Left lung (tissue), 10 donors: Measurements from ENCODE around the gene SYNDIG1. TPM values are rescaled to one million over a fixed set of nuclear protein-coding genes. Genes with fewer than 3 reads are reported as not detected.

ENCODE experiments used
- ATAC-seq: fragments of 200-7000 bp; cut with Tn5 transposase; one replicate; pipeline ENCODE4 v1.9.1; 2020; ENCODE audit warnings: moderate library complexity
- DNase-seq, 4 donors: peaks; one replicate each; pipeline ENCODE4 v3.0.0-alpha.2; 2013 to 2020
- H3K27ac ChIP-seq, 2 donors: fragments of 200-600 bp; sonication (generic) in 1 of 2; one replicate each; pipeline versions ENCODE4 v1.5.0 to v1.8.0; 2020 to 2021
- H3K27me3 ChIP-seq, 2 donors: fragments of 200-600 bp; sonication (generic) in 1 of 2; one replicate each; pipeline versions ENCODE4 v1.5.0 to v1.8.0; 2020 to 2021
- H3K36me3 ChIP-seq, 2 donors: fragments of 200-600 bp; sonication (generic) in 1 of 2; one replicate each; pipeline versions ENCODE4 v1.5.0 to v1.8.0; 2020 to 2021
- H3K4me1 ChIP-seq, 2 donors: fragments of 200-600 bp; one replicate each; pipeline ENCODE4 v1.8.0; 2021
- H3K4me3 ChIP-seq, 2 donors: fragments of 200-600 bp; sonication (generic) in 1 of 2; one replicate each; pipeline versions ENCODE4 v1.5.0 to v1.8.0; 2020 to 2021; ENCODE audit warnings: mild to moderate bottlenecking in 1 of 2
- H3K9me3 ChIP-seq, 2 donors: fragments of 200-600 bp; sonication (generic) in 1 of 2; one replicate each; pipeline versions ENCODE4 v1.5.0 to v1.8.0; 2020 to 2021
- CTCF ChIP-seq, 2 donors: fragments of 200-600 bp; sonication (generic) in 1 of 2; IDR thresholded peaks; one replicate each; pipeline versions ENCODE4 v1.5.0 to v1.8.0; 2021; ENCODE audit warnings: antibody characterized with exemption in 2 of 2
- intact Hi-C, 2 donors: fragments of 100-400 bp; cut with DNase I; formaldehyde crosslinking; loops; one replicate each; pipeline versions ENCODE4 v1.11.2 to v1.14.2; 2022
- polyA plus RNA-seq, 6 donors: library from polyadenylated mRNA; unstranded; fragments of 120-200 nt; gene quantifications; one replicate each; pipeline ENCODE4 v1.2.1, GENCODE V29; 2013; ENCODE audit not compliant: insufficient read length in 6 of 6
- total RNA-seq, 2 donors: library from RNA; stranded (reverse); fragmentation: NEBNext Ultra II Directional; extraction: Animal tissue kit (Norgen Biotek cat#: 25700); gene quantifications; one replicate each; pipeline ENCODE4 v1.2.1, GENCODE V29; 2021
- donor health status: DM: no; HTN: yes; CAD: no.
- donor health status: DM: no; HTN: no; CAD: no.

SYNDIG1 gene
- total and polyA plus RNA-seq, 8 donors: 1.3 to 7.8 (median 5.4) TPM

GRCh38 chr20:24583169-24583792, 113.9 kb downstream of the SYNDIG1 start:
- TF ChIP-seq CTCF (IDR thresholded peaks at IDR 0.05): no peak
- Histone ChIP-seq H3K36me3 (no peaks in the 10 kb centered on the region), H3K4me1 (no peaks in the 10 kb centered on the region), H3K27ac (no peak overlapping the region), H3K27me3 (peaks cover 0 to 10% of the 10 kb centered on the region in 2 donors), H3K4me3 (no peak overlapping the region), H3K9me3 (no peaks in the 10 kb centered on the region)
- intact Hi-C loops: no loop called here
- DNase-seq (no peak), ATAC-seq (no peak)

GRCh38 chr20:24584078-24584477, 114.6 kb downstream of the SYNDIG1 start:
- Histone ChIP-seq H3K9me3 (no peaks in the 10 kb centered on the region), H3K4me1 (no peaks in the 10 kb centered on the region), H3K4me3 (no peak overlapping the region), H3K27ac (no peak overlapping the region), H3K36me3 (no peaks in the 10 kb centered on the region), H3K27me3 (peaks cover 0 to 10% of the 10 kb centered on the region in 2 donors)
- intact Hi-C loops: no loop called here
- ATAC-seq (no peak), DNase-seq (no peak)
- TF ChIP-seq CTCF (IDR thresholded peaks at IDR 0.05): no peak

GRCh38 chr20:24584538-24585356, 115.3 kb downstream of the SYNDIG1 start:
- Histone ChIP-seq H3K9me3 (no peaks in the 10 kb centered on the region), H3K36me3 (no peaks in the 10 kb centered on the region), H3K27ac (no peak overlapping the region), H3K4me1 (no peaks in the 10 kb centered on the region), H3K4me3 (no peak overlapping the region), H3K27me3 (peaks cover 0 to 10% of the 10 kb centered on the region in 2 donors)
- no peak for TF ChIP-seq CTCF (IDR thresholded peaks at IDR 0.05)
- ATAC-seq (no peak), DNase-seq (peak in 1 of 4 donors; percentile 59)
- intact Hi-C loops: no loop called here

- Histone ChIP-seq H3K4me1 (no peaks in the 10 kb centered on the region), H3K27me3 (peaks cover 0 to 10% of the 10 kb centered on the region in 2 donors), H3K4me3 (no peak overlapping the region), H3K9me3 (no peaks in the 10 kb centered on the region), H3K36me3 (no peaks in the 10 kb centered on the region), H3K27ac (no peak overlapping the region)
- no peak for TF ChIP-seq CTCF (IDR thresholded peaks at IDR 0.05)
- ATAC-seq (no peak), DNase-seq (no peak)
- intact Hi-C loops: no loop called here
These were observed 116.5 kb downstream of the SYNDIG1 start for GRCh38 chr20:24585796-24586522.

GRCh38 chr20:24586523-24586840, 117.1 kb downstream of the SYNDIG1 start:
- intact Hi-C loops: no loop called here
- TF ChIP-seq CTCF (IDR thresholded peaks at IDR 0.05): no peak
- H3K4me1 ChIP-seq: no peaks in the 10 kb centered on the region
- peaks cover 0 to 10% of the 10 kb centered on the region in 2 donors for H3K27me3 ChIP-seq
- ATAC-seq (no peak), DNase-seq (no peak)
- H3K27ac ChIP-seq: no peak overlapping the region
- H3K36me3 ChIP-seq: no peaks in the 10 kb centered on the region
- no peaks in the 10 kb centered on the region for H3K9me3 ChIP-seq
- no peak overlapping the region for H3K4me3 ChIP-seq
